Measurements from ENCODE around the gene NFATC2. TPM values are rescaled to one million over a fixed set of nuclear protein-coding genes. Genes with fewer than 3 reads are reported as not detected.

NFATC2 gene
- total and polyA plus RNA-seq, 2 of the 4 experiments (the other 2 are of a cell fraction), result 0.18 to 0.38 TPM

GRCh38 chr20:51434580-51435247 lies 107.8 kb downstream of the NFATC2 start (continued):
- no peak for TF ChIP-seq MXI1 (IDR thresholded peaks at IDR 0.05; ENCODE audit: borderline replicate concordance, low read depth, low read length)

GRCh38 chr20:51434026-51434425 lies 108.5 kb downstream of the NFATC2 start:
- dilution Hi-C loops (cut with HindIII; ENCODE audit: low sequenced_read_pairs, unreplicated experiment), result no loop called here
- H3K23ac ChIP-seq (ENCODE audit: low read depth, low read length), result no peak overlapping the region
- peak overlapping the region; percentile 19 for H2AK5ac ChIP-seq (ENCODE audit: low read depth, low read length)
- ChIA-PET POLR2A (ENCODE audit: unreplicated experiment) (no interaction called here), CTCF (interaction anchor here (0.6 kb wide), 1 partner anchor 217 kb away, joined by 3 read pairs; no protein-coding TSS in a partner anchor)
- H3K9me1 ChIP-seq (ENCODE audit: insufficient read depth, low read length), result peaks cover 15% of the 10 kb centered on the region
- H4K8ac ChIP-seq (ENCODE audit: low read depth in 2 of 2, low read length in 2 of 2), result no peak overlapping the region
- no peak for DNase-seq
- 0 out of 3 replicates have a peak overlapping the region, but pooled peaks have one; percentile 46 for H2BK15ac ChIP-seq (ENCODE audit: low read depth, low read length)
- no peak overlapping the region for H3K4me2 ChIP-seq (ENCODE audit: low read depth, low read length)
- in situ Hi-C loops (cut with MboI; ENCODE audit: low sequenced_read_pairs), result no loop called here
- H2AFZ ChIP-seq (replicated peaks; ENCODE audit: low read length, poor library complexity), result no peak overlapping the region
- H2BK120ac ChIP-seq (ENCODE audit: low read depth, low read length), result peak overlapping the region; percentile 19; the same call in 1 of the 2 replicates
- no peaks in the 10 kb centered on the region for H3K27me3 ChIP-seq (ENCODE audit: control insufficient read depth, insufficient read depth, low read length)
- no peak overlapping the region for H3K27ac ChIP-seq (ENCODE audit: insufficient read depth, low read length)
- H3K36me3 ChIP-seq (ENCODE audit: control insufficient read depth, insufficient read depth, low read length), result no peaks in the 10 kb centered on the region
- H2AK9ac ChIP-seq (replicated peaks; ENCODE audit: low read depth, low read length, poor library complexity), result no peak overlapping the region
- no peak overlapping the region for H2BK5ac ChIP-seq (ENCODE audit: low read depth, low read length, poor library complexity, severe bottlenecking)
- no peak overlapping the region for H3K14ac ChIP-seq (replicated peaks; ENCODE audit: low read depth, low read length)
- 0 out of 2 replicates have a peak overlapping the region, but pooled peaks have one; percentile 10 for H3K4ac ChIP-seq (ENCODE audit: low read depth, low read length)
- peak overlapping the region; percentile 65 for H4K91ac ChIP-seq (ENCODE audit: insufficient read depth, low read depth, low read length)
- no peak overlapping the region for H3K4me3 ChIP-seq (ENCODE audit: insufficient read depth, low read depth, low read length)
- no TSS peak for BruUV-seq (replicated peaks)
- H3K9ac ChIP-seq (ENCODE audit: low read depth, low read length), result no peak overlapping the region
- H3K56ac ChIP-seq (ENCODE audit: extremely low read depth, insufficient read depth, low read length), result no peak overlapping the region
- no peak overlapping the region for H3K18ac ChIP-seq (ENCODE audit: low read depth, low read length)
- H4K5ac ChIP-seq (ENCODE audit: low read depth, low read length), result no peak overlapping the region
- intact Hi-C loops (cut with micrococcal nuclease), result no loop called here
- H4K20me1 ChIP-seq (ENCODE audit: insufficient read depth, low read length), result no peaks in the 10 kb centered on the region
- 100% methylated on average over 1 of the region's 2 CpGs; no CpG with 5 or more reads in 1 of the 2 experiments for WGBS, 2 experiments (ENCODE audit: extremely low coverage in 2 of 2, insufficient read length in 1 of 2)
- H3K9me3 ChIP-seq (ENCODE audit: control insufficient read depth, insufficient read depth, low read length), result no peaks in the 10 kb centered on the region
- H3K79me1 ChIP-seq (ENCODE audit: low read depth in 1 of 2, low read length in 2 of 2), result no peaks in the 10 kb centered on the region
- H2BK20ac ChIP-seq (ENCODE audit: low read depth, low read length), result no peak overlapping the region
- ATAC-seq (ENCODE audit: low read depth), result no peak
- H3K4me1 ChIP-seq (ENCODE audit: control insufficient read depth, insufficient read depth, low read length), result peaks cover 2% of the 10 kb centered on the region
- no peak for TF ChIP-seq NFE2L2 (IDR thresholded peaks at IDR 0.05; ENCODE audit: low read depth, low read length)
- TF ChIP-seq, protein P1, sequence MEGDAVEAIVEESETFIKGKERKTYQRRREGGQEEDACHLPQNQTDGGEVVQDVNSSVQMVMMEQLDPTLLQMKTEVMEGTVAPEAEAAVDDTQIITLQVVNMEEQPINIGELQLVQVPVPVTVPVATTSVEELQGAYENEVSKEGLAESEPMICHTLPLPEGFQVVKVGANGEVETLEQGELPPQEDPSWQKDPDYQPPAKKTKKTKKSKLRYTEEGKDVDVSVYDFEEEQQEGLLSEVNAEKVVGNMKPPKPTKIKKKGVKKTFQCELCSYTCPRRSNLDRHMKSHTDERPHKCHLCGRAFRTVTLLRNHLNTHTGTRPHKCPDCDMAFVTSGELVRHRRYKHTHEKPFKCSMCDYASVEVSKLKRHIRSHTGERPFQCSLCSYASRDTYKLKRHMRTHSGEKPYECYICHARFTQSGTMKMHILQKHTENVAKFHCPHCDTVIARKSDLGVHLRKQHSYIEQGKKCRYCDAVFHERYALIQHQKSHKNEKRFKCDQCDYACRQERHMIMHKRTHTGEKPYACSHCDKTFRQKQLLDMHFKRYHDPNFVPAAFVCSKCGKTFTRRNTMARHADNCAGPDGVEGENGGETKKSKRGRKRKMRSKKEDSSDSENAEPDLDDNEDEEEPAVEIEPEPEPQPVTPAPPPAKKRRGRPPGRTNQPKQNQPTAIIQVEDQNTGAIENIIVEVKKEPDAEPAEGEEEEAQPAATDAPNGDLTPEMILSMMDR (conservative IDR thresholded peaks at IDR 0.05; ENCODE audit: low read depth, low read length), result no peak
- no peak for TF ChIP-seq CHD1 (IDR thresholded peaks at IDR 0.05; ENCODE audit: low read depth, low read length)
- TF ChIP-seq, protein P2, sequence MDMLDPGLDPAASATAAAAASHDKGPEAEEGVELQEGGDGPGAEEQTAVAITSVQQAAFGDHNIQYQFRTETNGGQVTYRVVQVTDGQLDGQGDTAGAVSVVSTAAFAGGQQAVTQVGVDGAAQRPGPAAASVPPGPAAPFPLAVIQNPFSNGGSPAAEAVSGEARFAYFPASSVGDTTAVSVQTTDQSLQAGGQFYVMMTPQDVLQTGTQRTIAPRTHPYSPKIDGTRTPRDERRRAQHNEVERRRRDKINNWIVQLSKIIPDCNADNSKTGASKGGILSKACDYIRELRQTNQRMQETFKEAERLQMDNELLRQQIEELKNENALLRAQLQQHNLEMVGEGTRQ (IDR thresholded peaks at IDR 0.05; ENCODE audit: low read depth, low read length), result no peak
- TF ChIP-seq, protein P3, sequence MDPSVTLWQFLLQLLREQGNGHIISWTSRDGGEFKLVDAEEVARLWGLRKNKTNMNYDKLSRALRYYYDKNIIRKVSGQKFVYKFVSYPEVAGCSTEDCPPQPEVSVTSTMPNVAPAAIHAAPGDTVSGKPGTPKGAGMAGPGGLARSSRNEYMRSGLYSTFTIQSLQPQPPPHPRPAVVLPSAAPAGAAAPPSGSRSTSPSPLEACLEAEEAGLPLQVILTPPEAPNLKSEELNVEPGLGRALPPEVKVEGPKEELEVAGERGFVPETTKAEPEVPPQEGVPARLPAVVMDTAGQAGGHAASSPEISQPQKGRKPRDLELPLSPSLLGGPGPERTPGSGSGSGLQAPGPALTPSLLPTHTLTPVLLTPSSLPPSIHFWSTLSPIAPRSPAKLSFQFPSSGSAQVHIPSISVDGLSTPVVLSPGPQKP (IDR thresholded peaks at IDR 0.05; ENCODE audit: borderline replicate concordance, low read depth, low read length), result no peak
- no peak for TF ChIP-seq CEBPB (IDR thresholded peaks at IDR 0.05; ENCODE audit: low read depth, low read length)
- no peak for TF ChIP-seq MXI1 (IDR thresholded peaks at IDR 0.05; ENCODE audit: borderline replicate concordance, low read depth, low read length)
- TF ChIP-seq RAD21 (IDR thresholded peaks at IDR 0.05; ENCODE audit: low read length), result no peak
- no peak for TF ChIP-seq POLR2A (IDR thresholded peaks at IDR 0.05; ENCODE audit: low read depth, low read length)
- TF ChIP-seq FOS (IDR thresholded peaks at IDR 0.05; ENCODE audit: low read depth, low read length), result no peak
- TF ChIP-seq BHLHE40 (IDR thresholded peaks at IDR 0.05; ENCODE audit: low read depth, low read length), result no peak
- TF ChIP-seq SMC3 (IDR thresholded peaks at IDR 0.05; ENCODE audit: low read depth, low read length), result no peak
- TF ChIP-seq MAZ (IDR thresholded peaks at IDR 0.05; ENCODE audit: borderline replicate concordance, low read depth, low read length), result no peak

All from IMR-90 (cell line).